GM12891 (cell line): ENCODE results near the gene TRMT1.

Experiments used
- PAX5 ChIP-seq: IDR thresholded peaks from 2 replicates; pipeline ENCODE4 v1.6.1; 2011; ENCODE audit warnings: low read length, moderate library complexity, mild to moderate bottlenecking; ENCODE audit not compliant: insufficient read depth, severe bottlenecking
- POLR2A ChIP-seq: IDR thresholded peaks from 2 replicates; pipeline ENCODE4 v1.6.1; 2011; ENCODE audit warnings: low read depth, low read length, control low read depth
- POLR2AphosphoS5 ChIP-seq: IDR thresholded peaks from 2 replicates; pipeline ENCODE4 v1.6.1; 2011; ENCODE audit warnings: low read depth, low read length, control low read depth
- POU2F2 ChIP-seq: IDR thresholded peaks from 2 replicates; pipeline ENCODE4 v1.6.1; 2011; ENCODE audit warnings: low read depth, mild to moderate bottlenecking, control low read depth, low read length, moderate library complexity
- SPI1 ChIP-seq: IDR thresholded peaks from 2 replicates; pipeline ENCODE4 v1.6.1; 2011; ENCODE audit warnings: low read depth, low read length, control low read depth
- TAF1 ChIP-seq: IDR thresholded peaks from 2 replicates; pipeline ENCODE4 v1.6.1; 2011; ENCODE audit warnings: low read depth, low read length, control low read depth

DNA sequence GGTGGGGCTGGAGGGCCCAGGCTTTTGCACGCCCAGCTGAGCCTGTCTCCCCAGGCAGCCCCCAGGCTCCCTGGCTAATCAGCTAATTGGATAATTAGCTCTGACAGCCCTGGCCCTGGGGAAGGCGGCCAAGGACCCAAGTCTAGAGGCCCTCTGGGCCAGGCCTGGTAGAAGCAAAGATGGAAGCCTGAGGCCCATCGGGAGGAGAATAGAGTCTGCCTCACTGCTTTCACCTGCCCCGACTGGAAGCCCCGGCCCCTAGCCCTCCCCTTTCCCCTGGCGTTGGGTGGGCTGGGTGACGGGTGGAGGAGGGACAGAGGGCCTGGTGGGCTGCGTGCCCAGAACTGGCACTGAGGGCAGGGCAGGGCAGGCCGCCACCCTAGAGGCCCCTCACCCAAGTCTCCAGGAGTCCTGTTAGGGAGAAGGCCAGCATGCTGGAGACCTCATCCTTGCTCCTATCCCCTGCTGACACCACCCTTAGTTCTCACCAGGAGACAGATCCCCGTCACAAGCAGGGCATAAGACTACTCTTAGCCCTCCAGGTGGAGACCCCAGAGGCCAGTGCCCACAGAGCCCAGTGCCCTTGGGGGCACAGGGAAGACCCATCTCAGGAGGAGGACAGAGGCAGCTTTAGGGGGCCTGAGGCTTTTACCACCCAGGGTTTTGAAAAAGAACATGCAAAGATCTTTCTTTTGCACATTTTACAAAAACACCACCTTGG is 25.9 kb downstream of the TRMT1 start:
- TF ChIP-seq POLR2AphosphoS5 (no peak), POLR2A (no peak), TAF1 (no peak), PAX5 (no peak), POU2F2 (no peak), SPI1 (no peak)
